GM11168 (cell line): ENCODE measurements around the gene ATXN7L3.

Experiments used
- in situ Hi-C: fragments of 300-500 bp; cut with MboI; formaldehyde crosslinking; loops from one replicate; pipeline ENCODE4 v1.12.0; 2022; ENCODE audit warnings: low sequenced_read_pairs; ENCODE audit not compliant: unreplicated experiment

The ATXN7L3 gene

DNA sequence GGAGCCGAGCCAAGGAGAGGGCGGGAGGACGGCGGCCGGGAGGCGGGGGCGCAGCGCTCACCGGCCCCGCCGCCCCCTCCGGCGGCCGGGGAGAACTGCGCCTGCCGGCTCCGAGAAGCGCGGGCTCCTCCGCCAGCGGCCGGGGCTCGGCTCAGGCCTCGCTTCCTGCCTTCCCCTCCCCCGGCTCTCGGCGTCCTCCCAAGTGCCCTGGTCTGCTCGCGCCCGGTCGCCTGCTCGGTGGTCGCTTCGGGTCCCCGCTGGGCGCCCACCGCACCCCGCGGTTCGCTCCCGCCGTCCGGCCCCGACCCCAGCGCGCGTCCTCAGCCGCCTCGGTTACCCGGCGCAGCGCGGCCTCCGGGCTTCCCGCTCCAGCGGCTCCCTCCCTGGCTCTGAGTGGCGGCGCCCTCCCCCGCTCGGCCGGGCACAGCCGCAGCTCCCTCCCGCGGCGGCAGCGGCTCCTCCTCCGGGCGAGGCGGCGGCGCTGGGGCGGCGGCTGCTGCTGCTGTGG is 19.5 kb upstream of the ATXN7L3 start:
- in situ Hi-C loops, result loop anchor here (25.0 kb wide), 1 partner anchor 293 kb away; the partner anchor contains the start of gene GPATCH8

DNA sequence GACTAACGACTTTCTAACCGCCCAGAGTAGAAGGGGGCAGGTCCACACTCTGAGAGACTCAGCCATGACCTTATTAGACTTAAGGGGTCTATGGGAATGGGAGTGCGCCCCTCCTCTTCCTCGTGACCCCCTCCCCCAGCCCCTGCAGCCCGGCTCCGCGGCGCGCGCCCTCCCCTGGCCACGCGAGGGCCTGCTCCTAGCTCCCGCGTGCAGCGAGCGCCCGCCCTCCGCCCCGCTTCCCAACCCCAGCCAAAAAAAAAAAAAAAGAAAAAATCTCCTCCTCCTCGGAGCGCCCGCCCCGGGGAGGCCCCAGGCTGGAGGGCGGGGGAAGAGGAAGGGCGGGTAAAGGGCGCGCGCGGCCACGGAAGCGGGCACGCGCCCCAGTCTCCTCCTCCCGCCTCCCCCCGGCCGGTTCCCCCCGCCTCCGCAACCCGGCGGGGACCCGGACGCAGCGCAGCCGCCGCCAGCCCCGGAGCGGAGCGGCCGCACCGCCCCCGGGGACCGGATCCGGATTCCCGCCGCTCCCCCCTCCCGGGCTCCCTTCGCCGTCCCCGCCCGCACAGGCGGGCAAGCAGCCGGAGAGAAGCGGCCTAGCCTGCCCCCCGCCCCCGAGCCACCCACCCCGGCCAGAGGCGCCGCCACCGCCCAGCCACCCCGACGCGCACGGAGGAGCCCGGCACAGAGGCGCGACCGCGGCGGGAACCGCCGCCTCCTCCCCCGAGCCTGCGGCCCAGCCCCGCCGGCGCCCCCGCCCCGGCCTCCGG is 18.8 kb upstream of the ATXN7L3 start:
- in situ Hi-C loops, result loop anchor here (25.0 kb wide), 1 partner anchor 294 kb away; the partner anchor contains the start of gene GPATCH8

DNA sequence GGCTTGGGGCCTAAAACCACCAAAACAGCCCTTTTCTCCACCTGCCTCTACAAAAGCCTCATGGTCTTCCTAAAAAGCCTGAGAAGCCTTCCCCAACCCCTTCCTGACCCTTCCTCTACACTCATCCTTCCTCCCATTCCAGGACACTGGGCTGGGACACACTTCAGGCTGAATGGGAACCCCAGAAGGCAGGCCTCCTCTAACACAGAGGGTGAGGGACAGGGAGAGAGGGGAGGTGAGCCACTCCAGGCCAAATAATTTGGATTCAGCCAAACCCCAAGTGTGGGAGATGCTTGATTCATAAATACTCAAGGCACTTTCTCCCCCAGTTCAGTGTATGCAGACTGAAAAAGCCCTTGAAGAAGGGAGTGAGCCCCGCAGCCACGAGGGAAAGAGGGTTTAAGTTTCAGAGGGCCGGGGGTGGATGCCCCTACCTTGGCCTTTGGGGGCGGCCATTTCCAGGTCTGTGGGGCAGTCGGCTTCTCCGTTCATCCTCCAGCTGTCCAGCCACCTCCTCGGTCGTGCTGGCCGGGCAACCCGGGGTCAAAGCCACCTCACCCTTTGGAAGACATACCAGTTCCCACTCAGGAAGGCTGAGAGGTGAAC is 18.2 kb upstream of the ATXN7L3 start:
- in situ Hi-C loops, result loop anchor here (25.0 kb wide), 1 partner anchor 294 kb away; the partner anchor contains the start of gene GPATCH8

DNA sequence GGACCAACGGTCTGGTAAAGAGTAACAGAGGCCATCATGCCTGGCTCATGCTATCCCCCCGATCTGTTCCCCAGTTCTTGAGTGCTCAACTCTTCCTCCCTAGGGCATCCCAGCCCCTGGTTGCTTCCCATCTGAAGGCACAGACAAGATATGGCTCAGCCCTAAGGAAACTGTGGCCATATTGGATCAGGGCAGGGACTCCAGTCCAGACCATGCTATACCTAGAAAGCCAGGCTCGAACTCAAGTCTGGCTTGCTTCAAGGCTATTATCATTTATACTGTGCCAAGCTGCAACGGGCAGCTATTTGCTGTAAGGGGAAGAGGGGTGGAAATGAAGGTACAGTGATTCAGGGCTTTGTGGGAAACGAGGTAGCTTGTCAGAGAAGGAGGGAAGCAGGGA is 17.0 kb upstream of the ATXN7L3 start:
- in situ Hi-C loops, result loop anchor here (25.0 kb wide), 1 partner anchor 296 kb away; the partner anchor contains the start of gene GPATCH8

DNA sequence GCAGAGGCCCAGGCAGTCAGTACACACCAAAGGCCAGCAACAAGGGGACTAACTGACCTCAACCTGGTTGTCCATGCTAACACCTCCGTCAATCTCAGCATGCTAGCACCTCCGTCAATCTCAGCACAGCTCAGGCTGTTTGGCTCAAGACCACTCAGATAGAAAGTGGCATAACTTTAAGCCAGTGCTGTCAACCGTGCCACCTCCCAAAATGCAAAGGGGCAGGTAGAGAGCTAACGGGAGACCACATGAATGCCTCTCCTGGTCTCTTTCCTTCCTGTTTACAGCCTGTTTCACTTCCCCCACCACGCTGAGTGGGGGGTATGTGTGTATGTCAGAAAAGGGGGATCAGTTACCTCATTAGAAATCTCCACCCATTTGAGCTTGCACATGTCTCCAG is 16.5 kb upstream of the ATXN7L3 start:
- in situ Hi-C loops, result loop anchor here (25.0 kb wide), 1 partner anchor 296 kb away; the partner anchor contains the start of gene GPATCH8

DNA sequence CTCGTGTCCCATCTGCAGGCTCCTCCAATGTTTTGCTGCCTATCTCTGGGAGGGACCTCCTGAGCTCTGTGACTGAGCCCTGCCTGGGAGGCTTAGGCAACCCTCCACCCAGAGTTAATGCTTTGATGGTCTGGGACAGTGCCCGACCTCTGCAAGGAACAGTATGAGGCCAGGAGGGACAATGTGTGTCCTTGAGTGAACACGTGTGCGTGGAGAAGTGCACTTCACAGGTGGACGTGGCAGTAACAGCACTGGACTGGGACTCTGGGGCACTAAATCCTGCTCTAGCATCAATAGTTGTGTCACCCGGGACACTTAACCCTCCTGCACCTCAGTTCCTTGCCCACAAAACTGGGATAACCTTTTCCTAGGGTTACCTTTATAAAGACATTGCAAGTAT is 15.2 kb upstream of the ATXN7L3 start:
- in situ Hi-C loops, result loop anchor here (5.0 to 25.0 kb wide), 2 partner anchors 117 to 297 kb away; partner anchors contain the start of gene GPATCH8

DNA sequence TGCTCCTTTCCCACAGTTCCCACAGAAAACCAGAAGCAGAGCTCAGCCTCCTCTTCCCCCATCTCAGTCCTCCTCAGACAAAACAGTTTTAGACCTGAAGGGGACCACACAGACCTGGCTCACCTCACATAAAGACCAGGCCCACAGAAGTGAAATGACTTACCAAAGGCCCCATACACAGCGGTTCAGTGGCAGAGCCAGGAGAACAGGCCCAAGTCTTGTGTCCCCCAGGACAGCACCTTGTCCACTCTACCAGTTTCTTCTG is 14.5 kb upstream of the ATXN7L3 start:
- in situ Hi-C loops, result loop anchor here (5.0 to 25.0 kb wide), 2 partner anchors 118 to 298 kb away; partner anchors contain the start of gene GPATCH8

DNA sequence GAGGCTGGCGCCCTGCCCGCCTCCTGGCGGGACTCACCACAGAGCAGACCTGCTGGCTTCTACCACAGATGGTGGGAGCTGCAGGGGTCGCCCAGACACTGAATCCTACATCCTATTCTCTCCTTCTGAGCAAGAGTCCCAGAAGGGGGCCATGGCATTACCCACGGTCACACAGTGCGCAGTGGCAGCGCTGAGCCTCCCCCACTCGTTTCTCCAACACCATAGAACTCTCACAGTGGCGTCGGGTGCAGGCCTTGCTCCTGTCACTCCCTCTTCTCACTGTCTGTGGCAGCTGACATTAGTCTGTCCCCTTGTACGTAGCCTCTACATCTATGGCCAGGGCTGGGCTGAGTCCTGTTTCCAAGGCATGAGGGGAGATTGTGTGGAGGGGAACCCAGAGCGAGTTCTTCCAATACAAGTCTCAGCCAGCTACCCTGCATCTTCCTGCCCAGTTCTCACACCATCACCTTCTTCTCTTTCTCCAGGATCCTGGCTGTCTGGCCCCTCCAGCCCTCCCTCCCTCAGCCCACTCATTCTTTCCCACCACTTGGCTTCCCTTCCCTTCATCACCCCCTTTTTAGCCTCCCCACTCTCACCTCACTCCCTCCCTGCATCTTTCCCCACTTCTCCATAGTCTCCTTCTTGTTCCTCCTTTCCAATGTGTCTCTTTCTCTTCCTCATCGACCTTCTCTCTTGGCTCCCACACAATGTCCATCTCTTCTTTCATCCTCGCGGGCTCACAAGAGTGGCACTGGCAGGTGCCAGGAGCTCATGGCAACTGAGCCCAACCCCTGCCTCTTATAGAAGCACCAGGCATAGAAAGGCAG is 13.9 kb upstream of the ATXN7L3 start:
- in situ Hi-C loops, result loop anchor here (5.0 to 25.0 kb wide), 2 partner anchors 119 to 299 kb away; partner anchors contain the start of gene GPATCH8

DNA sequence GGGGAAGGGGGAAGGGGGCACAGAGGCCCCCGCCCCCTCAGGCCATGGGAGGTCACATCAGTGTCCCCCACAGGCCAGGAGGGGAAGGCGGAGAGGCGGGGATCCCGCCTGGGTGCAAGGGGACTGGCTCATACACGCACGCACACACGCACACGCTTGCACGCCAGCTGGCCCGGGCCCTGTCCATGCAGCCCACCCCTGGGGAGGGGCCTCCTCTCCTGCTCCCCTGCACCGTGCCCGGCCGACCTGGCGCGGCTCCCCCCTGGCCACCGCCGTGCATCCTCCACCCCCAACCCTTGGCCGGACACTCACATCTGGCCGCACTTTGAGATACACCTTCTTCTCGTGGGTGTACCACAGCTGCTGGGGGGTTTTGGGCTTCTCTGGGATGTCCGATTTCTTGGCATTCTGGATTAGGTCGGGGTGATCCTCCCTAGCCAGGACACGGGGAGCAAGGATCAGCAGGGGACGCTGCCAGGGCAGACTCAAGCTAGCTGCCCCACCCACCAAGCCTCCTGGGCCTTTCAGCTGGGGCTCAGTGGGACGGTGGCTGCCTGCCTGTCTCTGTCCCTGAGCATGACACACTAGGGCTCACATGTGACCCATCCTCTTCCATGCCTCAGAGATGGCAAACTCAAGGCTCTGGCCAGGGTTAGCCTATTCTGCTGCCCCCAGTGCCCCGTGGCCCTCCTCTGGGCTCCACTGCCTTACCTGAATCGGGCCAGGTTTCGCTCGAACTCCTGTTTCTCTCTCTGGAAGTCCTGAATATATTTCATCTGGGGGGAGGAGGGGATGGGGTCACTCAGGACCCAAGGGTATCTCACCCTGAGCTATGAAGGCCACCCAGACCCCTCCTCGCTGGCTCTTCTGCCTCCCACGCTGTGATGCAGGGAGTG is 13.1 kb upstream of the ATXN7L3 start:
- in situ Hi-C loops, result loop anchor here (5.0 to 25.0 kb wide), 2 partner anchors 120 to 300 kb away; partner anchors contain the start of gene GPATCH8

DNA sequence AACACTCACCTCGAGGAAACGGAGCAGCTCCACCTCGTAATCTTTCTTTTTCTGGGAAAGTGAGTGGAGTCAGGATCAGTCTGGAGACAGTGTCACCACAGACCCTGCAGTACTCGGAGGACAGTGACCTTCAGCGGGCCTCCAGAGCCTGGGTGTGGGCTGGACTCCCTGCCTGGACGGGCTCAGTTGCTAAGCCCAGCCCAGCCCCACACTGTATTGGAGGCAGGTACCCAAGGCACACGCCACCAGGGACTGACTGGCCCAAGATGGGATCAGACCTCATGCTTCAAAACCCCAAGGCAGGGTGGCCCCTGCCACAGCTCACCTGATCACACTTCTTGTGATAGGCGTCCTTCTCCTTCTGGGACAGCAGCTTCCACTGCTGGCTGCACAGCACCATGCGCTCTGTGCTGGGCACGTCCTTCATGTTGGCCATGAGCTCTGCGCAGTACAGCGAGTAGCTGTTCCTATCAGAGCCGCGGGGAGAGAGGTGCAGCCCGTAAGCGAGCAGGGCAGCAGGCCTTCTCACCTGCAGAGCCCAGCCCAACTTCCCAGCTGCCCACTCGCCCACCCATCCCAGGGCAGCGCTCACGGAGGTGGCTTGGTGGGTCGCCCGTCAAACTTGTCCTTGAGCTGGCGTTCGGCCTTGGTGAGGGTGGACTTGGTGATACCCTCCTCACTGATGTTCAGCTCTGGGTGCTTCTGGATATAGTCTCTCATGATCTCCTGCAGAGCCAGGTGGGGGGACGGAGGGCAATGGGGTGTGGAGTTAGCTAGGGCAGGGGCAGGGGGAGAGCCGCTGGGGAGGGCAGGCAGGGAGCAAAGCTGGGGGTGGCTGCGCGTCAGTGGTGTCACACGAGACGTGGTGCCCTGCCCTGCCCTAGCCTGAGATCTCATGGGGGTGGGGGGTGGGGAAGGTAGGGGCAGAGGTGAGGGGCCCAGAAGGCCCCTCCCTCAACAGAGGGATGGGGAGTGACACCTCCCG is 11.9 kb upstream of the ATXN7L3 start:
- in situ Hi-C loops, result loop anchor here (5.0 to 25.0 kb wide), 2 partner anchors 121 to 301 kb away; partner anchors contain the start of gene GPATCH8

DNA sequence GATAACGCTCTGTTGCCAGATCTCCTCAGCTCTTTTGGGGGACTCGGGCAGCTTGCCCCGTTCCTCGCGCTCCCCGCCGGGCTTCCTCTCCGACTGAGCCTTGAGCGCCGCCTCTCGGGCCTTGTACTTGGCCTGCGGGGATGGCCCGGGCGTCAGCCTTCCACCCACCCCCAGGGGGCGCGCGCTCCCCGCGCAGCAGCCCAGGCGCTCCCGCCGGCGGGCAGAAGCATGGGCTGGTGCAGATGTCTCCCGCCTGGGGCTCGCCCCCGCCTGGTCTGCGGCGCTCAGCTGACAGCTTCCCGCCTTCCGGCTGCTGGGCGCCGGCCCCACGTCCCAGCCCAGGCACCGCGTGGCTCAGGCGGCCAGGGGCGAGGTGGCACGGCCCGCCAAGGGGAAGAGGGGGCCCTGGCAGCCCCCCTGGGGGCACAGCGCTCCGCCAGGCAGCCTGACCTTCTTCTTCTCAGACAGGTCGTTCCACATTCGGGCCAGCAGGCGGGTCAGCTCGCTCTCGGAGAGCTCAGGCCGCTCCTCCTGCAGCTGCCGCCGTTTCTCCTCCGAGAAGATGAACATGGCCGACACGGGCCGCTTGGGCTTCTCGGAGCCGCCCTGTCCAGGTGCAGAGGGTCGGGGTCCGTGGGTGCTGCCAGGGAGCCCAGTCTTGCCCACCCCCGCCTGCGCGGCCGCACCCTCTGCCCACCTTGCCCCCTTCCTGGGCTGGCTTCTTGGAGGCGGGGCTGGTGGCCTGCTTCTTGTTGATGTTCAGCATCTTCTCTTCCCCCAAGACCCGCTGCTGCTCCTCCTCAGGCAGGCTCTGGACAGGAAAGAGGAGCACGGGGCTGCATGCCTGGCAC is 10.9 kb upstream of the ATXN7L3 start:
- in situ Hi-C loops, result loop anchor here (5.0 to 25.0 kb wide), 2 partner anchors 122 to 302 kb away; partner anchors contain the start of gene GPATCH8

DNA sequence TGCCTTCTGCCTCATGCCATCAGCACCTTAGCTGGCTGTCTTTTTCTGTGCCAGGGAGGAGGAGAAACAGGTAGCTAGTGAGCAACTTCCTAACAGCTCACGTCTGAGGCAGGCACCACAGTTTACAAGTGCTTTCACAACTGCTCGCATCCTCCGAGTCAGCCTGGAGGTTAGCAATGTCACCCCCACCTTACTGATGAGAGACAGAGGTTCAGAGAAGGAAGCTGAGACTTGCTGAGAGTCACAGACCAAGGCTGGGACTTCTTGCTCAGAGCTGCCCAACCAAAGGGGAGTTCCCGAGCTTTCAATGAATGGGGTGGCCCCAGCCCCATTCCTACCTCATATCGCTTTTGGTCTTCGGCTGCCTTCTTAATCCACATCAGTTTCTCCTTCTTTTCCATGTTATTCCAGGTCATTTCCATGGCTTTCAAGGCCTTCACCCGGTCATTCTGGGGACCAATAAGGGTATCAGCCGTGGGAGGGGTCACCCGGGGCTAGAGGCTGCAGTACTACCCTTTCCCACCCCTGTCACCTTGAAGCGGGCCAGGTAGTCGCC is 10.2 kb upstream of the ATXN7L3 start:
- in situ Hi-C loops, result loop anchor here (5.0 to 25.0 kb wide), 2 partner anchors 122 to 302 kb away; partner anchors contain the start of gene GPATCH8

DNA sequence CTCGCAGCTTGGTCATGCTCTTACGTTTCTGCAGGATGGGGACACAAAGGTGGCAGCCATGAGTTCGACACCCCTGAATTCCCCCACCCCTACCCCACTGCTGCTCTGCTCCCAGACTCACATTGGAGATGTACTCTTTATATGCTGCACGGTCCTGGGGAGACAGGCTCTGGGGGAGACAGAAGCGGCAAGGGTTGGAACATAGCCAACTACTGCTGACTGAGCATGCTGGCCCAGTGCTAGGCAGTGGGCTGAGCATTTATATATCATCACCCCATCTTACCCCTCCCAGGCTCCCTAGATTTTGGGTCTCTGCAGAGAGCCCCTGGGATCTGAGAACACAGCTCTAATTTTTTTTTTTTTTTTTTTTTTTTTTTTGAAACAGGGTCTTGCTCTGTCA is 8.1 kb upstream of the ATXN7L3 start:
- in situ Hi-C loops, result loop anchor here (25.0 kb wide), 1 partner anchor 305 kb away; the partner anchor contains the start of gene GPATCH8

DNA sequence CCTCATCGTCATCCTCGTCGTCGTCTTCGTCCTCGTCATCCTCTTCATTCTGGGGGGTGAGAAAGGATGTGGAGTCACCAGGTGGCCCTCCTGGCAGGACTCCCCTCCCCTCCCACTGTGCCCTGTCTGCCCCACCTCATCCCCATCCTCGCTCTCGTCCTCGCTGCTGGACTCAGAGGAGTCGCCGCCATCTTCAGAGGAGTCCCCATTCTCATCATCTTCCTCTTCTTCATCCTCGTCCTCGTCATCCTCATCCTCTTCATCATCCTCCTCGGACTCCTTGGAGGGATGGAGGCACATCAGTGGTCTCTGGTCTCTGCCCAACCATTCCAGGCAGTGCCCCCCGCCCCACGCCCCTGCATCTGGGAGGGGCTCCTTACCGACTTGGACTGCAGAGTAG is 7.6 kb upstream of the ATXN7L3 start:
- in situ Hi-C loops, result loop anchor here (25.0 kb wide), 1 partner anchor 305 kb away; the partner anchor contains the start of gene GPATCH8

DNA sequence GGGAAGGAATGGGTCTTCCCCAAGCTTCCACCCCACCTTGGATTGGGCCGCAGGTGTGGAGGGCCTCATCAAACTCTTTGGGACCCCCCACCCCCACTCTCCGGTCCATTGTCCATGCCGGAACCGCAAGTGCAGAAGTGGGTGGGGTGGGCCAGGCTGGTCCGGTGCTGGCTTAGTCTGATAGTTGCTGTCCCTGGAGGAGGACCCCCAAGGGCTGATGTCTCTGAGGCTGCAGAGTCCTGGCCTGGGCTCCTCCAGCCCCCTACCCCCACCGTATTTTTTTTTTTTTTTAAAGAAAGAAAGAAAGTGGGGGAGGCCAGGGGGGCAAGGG is 7.1 kb upstream of the ATXN7L3 start:
- in situ Hi-C loops, result loop anchor here (25.0 kb wide), 1 partner anchor 306 kb away; the partner anchor contains the start of gene GPATCH8

DNA sequence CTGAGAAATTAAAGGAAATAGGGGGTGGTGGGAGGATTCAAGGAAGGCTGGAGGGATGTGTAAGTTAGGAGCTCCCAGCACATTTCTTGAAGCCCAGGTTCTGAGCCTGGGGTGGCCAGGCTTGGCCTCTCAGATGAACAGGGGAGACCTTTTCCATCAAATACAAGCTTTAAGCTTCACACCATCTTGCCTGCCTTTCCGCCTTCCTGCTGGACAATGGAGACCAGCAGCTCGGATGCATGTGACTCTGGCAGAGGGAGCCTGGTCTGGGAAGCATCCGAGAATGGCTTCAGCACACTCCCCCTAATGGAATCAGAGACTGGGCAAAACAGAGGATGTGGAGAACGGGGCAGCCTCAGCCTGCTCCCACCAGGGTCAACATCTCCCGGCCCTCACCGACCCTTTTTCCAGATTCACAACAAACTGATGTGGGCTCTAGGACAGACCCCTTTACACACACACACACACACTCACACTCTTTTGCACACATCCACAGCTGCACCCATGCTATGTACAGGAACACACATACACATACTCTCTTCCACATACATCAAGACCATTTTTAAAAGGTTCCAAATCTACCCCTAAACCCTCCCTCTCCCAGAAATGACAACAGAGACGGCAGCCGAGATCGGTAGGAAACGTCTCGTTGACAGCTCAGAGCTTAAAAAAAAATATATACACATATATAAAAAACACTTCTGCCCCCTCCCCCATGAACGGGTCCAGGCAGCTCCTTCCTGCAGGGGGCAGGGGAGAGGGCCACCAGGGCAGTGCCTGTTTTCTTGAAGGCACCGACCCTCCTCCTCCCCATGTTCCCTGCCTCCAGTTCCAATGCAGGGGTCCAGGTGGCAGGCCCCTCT is 6.5 kb upstream of the ATXN7L3 start:
- in situ Hi-C loops, result loop anchor here (25.0 kb wide), 1 partner anchor 306 kb away; the partner anchor contains the start of gene GPATCH8
